ENCODE results near the gene ZDHHC7.

ZDHHC7 gene

GRCh38 chr16:85010931-85011845, at the start of gene ZDHHC7:
Gene ZDHHC7, minus strand, starts transcription at chr16:85011535. Its CDS starts 20,917 bp downstream, at chr16:84990618.
- TF ChIP-seq CTCF (IDR thresholded peaks at IDR 0.05; ENCODE audit: poor library complexity, severe bottlenecking) = no peak
- no peaks in the 10 kb centered on the region for H3K27me3 ChIP-seq (ENCODE audit: insufficient read depth, poor library complexity, severe bottlenecking)
- H3K36me3 ChIP-seq (ENCODE audit: low read depth) = peaks cover 26% of the 10 kb centered on the region
- peak; percentile 80 for ATAC-seq (ENCODE audit: low read depth)
- peak within 1 kb of the TSS; percentile 95 for H3K4me3 ChIP-seq (ENCODE audit: severe bottlenecking)
- peak; percentile 87 for DNase-seq (ENCODE audit: low spot score)
- H3K4me1 ChIP-seq (ENCODE audit: insufficient read depth, poor library complexity, severe bottlenecking) = peaks cover 13% of the 10 kb centered on the region
- no peaks in the 10 kb centered on the region for H3K9me3 ChIP-seq (ENCODE audit: severe bottlenecking)
- peak within 1 kb of the TSS; percentile 99 for H3K27ac ChIP-seq (ENCODE audit: poor library complexity, severe bottlenecking)

DNA sequence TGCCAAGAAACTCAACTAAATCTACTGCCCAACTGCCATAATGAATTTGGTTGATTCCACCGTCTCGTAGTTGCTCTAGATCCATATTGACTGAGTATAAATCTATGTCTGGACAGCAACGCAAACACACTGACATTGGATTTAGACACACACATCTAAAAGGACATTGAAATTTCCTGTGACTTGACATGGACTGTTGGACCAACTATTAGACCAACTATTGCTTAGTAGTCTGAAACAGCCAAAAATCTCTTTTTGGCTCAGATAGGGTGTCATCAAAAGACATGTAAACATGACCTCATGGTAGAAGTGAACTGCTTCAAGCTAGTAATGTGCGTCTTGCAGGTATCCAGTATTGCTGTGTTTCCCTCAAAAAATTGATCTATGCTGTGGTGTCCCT, 47.6 kb upstream of the ZDHHC7 start:
- H3K27me3 ChIP-seq (ENCODE audit: insufficient read depth, poor library complexity, severe bottlenecking) = no peaks in the 10 kb centered on the region
- no peak for TF ChIP-seq CTCF (IDR thresholded peaks at IDR 0.05; ENCODE audit: poor library complexity, severe bottlenecking)

GRCh38 chr16:85057948-85058347, 46.6 kb upstream of the ZDHHC7 start:
- Histone ChIP-seq H3K27me3 (ENCODE audit: insufficient read depth, poor library complexity, severe bottlenecking) (no peaks in the 10 kb centered on the region), H3K4me1 (ENCODE audit: insufficient read depth, poor library complexity, severe bottlenecking) (no peaks in the 10 kb centered on the region), H3K4me3 (ENCODE audit: severe bottlenecking) (no peak overlapping the region), H3K27ac (ENCODE audit: poor library complexity, severe bottlenecking) (no peak overlapping the region), H3K9me3 (ENCODE audit: severe bottlenecking) (no peaks in the 10 kb centered on the region), H3K36me3 (ENCODE audit: low read depth) (peaks cover 4% of the 10 kb centered on the region; the same call in 1 of the 2 replicates)
- no peak for DNase-seq (ENCODE audit: low spot score)
- TF ChIP-seq CTCF (IDR thresholded peaks at IDR 0.05; ENCODE audit: poor library complexity, severe bottlenecking) = no peak
- no peak for ATAC-seq (ENCODE audit: low read depth)

More for the DNA sequence above, 47.6 kb upstream of the ZDHHC7 start:
- ATAC-seq (ENCODE audit: low read depth) (no peak), DNase-seq (ENCODE audit: low spot score) (no peak)
- no peaks in the 10 kb centered on the region for H3K4me1 ChIP-seq (ENCODE audit: insufficient read depth, poor library complexity, severe bottlenecking)
- no peak overlapping the region for H3K4me3 ChIP-seq (ENCODE audit: severe bottlenecking)
- peaks cover 4% of the 10 kb centered on the region; the same call in 1 of the 2 replicates for H3K36me3 ChIP-seq (ENCODE audit: low read depth)
- H3K27ac ChIP-seq (ENCODE audit: poor library complexity, severe bottlenecking) = no peak overlapping the region
- H3K9me3 ChIP-seq (ENCODE audit: severe bottlenecking) = no peaks in the 10 kb centered on the region

DNA sequence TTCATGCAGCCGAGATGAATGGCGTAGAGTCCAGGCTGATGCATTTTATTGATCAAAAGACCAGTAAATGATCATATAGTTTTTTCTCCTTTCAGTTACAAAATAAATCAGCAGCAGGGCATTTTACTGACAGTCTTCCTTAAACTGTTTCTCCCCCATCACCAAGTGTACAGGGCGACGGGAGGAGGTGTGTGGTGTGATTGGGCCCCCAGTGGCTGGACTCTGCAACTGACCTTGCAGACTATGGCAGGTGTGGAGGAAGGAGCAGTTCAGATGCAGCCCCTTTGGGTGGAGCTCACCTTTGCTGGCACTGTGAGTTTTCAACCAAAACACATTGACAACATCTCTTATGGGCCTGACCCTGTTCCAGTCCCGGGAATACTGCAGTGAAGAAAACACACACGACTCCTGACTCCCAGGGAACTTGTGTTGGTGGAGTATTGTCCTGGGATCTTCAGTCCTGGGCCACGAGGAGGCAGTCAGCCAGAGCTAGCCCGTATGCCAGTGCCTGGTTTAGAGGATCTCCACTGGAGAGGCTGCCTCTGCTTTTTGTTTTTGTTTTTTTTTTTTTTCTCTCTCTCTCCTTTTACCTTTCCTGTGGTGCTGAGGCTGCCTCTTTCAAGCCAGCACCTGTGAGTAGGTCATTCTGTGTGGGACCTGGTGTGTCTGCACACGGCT, 46.0 kb upstream of the ZDHHC7 start:
- H3K27me3 ChIP-seq (ENCODE audit: insufficient read depth, poor library complexity, severe bottlenecking) = no peaks in the 10 kb centered on the region
- H3K36me3 ChIP-seq (ENCODE audit: low read depth) = peaks cover 4% of the 10 kb centered on the region; the same call in 1 of the 2 replicates
- ATAC-seq (ENCODE audit: low read depth) = peak; percentile 76
- peak; percentile 40 for TF ChIP-seq CTCF (IDR thresholded peaks at IDR 0.05; ENCODE audit: poor library complexity, severe bottlenecking)
- no peak overlapping the region for H3K4me3 ChIP-seq (ENCODE audit: severe bottlenecking)
- no peaks in the 10 kb centered on the region for H3K9me3 ChIP-seq (ENCODE audit: severe bottlenecking)
- H3K4me1 ChIP-seq (ENCODE audit: insufficient read depth, poor library complexity, severe bottlenecking) = no peaks in the 10 kb centered on the region
- no peak for DNase-seq (ENCODE audit: low spot score)
- H3K27ac ChIP-seq (ENCODE audit: poor library complexity, severe bottlenecking) = no peak overlapping the region

Data from RWPE2 (cell line).